Adrenal gland (tissue), 12 donors: ENCODE results near the gene ADGRA1. TPM values are rescaled to one million over a fixed set of nuclear protein-coding genes. Genes with fewer than 3 reads are reported as not detected.
A peak's percentile ranks its signal among the peaks of the same experiment; 100 is the strongest.

Source experiments
- DNase-seq, 7 donors: peaks; one replicate each; pipeline ENCODE4 v3.0.0-alpha.2; 2019 to 2020
- H3K27ac ChIP-seq, 5 donors: fragments of 200-600 bp; sonication (generic) in 4 of 5; 1 replicate in 3 of 5; 2 replicates in 2 of 5; pipeline versions ENCODE4 v1.5.1 to v1.8.0; 2016 to 2020; ENCODE audit warnings: mild to moderate bottlenecking in 1 of 5
- H3K27me3 ChIP-seq: fragments of 200-600 bp; 2 replicates; pipeline ENCODE4 v1.8.0; 2021
- H3K36me3 ChIP-seq, 2 donors: fragments of 200-600 bp; replicated peaks in 1 of 2; 1 replicate in 1 of 2; 2 replicates in 1 of 2; pipeline versions ENCODE4 v1.5.1 to v1.8.0; 2018 to 2022
- H3K4me1 ChIP-seq, 2 donors: fragments of 200-600 bp; replicated peaks in 1 of 2; 1 replicate in 1 of 2; 2 replicates in 1 of 2; pipeline versions ENCODE4 v1.5.1 to v1.8.0; 2018 to 2021
- H3K4me3 ChIP-seq, 4 donors: fragments of 200-600 bp; sonication (generic) in 3 of 4; one replicate each; pipeline ENCODE4 v1.5.1; 2016 to 2018
- H3K9me3 ChIP-seq, 3 donors: fragments of 200-600 bp; sonication (generic) in 1 of 3; replicated peaks in 1 of 3; 1 replicate in 2 of 3; 2 replicates in 1 of 3; pipeline versions ENCODE4 v1.5.1 to v1.8.0; 2016 to 2021
- CTCF ChIP-seq, 6 experiments: fragments of 450-650 bp in 4 of 6; fragments of 200-600 bp in 2 of 6; sonication (generic) in 1 of 6; IDR thresholded peaks; 1 replicate in 5 of 6; 2 replicates in 1 of 6; pipeline versions ENCODE4 v1.5.1 to v1.8.0; 2016 to 2021; ENCODE audit warnings: antibody characterized with exemption in 6 of 6, mild to moderate bottlenecking in 2 of 6, moderate library complexity in 1 of 6
- POLR2A ChIP-seq, 2 donors: fragments of 450-650 bp; IDR thresholded peaks; one replicate each; pipeline ENCODE4 v1.6.1; 2017; ENCODE audit warnings: antibody characterized with exemption in 2 of 2, mild to moderate bottlenecking in 2 of 2, moderate library complexity in 1 of 2
- WGBS, 4 donors: extraction: QIAGEN DNeasy Blood & Tissue Kit in 2 of 4; methylation state at CpG; one replicate each; pipeline versions ENCODE4 v1.1.5 to v1.1.7; 2013 to 2017; 5-methylcytosine and 5-hydroxymethylcytosine counted together
- intact Hi-C, 2 donors: fragments of 100-400 bp; cut with DNase I; formaldehyde crosslinking; loops; one replicate each; pipeline versions ENCODE4 v1.14.1 to v1.15.0; 2022 to 2023
- polyA plus RNA-seq, 3 donors: library from polyadenylated mRNA; stranded (reverse); fragments of 200-250 nt in 2 of 3; fragments of 350-450 nt in 1 of 3; fragmentation: Illumina TruSeq in 1 of 3; extraction: RNeasy Lipid Tissue Mini Kit (QIAGEN cat#74804) in 1 of 3; gene quantifications; one replicate each; pipeline ENCODE4 v1.2.3, GENCODE V29; 2013 to 2014
- total RNA-seq, 9 donors: library from RNA; depleted of rRNA in 4 of 9; stranded (reverse); fragments of >200 nt in 4 of 9; fragments of 120-200 nt in 1 of 9; fragmentation: NEBNext Ultra II Directional in 1 of 9; extraction: Animal tissue kit (Norgen Biotek cat#: 25700) in 1 of 9; gene quantifications; one replicate each; pipeline versions ENCODE4 v1.1.0 to v1.2.4, GENCODE V29; 2013 to 2023
- donor health status: healthy with polysubstance abuse.
- donor health status: Bipolar disorder and iron deficiency.
- donor health status: DM: yes; HTN: yes; CAD: no.
- donor health status: DM: no; HTN: no; CAD: no.
- donor health status: DM: no; HTN: no; CAD: no.
- donor health status: DM: yes; HTN: yes; CAD: no.

ADGRA1 gene
- total and polyA plus RNA-seq, 12 donors = 0.06 to 8.2 (median 2.7) TPM; not detected in 2

DNA sequence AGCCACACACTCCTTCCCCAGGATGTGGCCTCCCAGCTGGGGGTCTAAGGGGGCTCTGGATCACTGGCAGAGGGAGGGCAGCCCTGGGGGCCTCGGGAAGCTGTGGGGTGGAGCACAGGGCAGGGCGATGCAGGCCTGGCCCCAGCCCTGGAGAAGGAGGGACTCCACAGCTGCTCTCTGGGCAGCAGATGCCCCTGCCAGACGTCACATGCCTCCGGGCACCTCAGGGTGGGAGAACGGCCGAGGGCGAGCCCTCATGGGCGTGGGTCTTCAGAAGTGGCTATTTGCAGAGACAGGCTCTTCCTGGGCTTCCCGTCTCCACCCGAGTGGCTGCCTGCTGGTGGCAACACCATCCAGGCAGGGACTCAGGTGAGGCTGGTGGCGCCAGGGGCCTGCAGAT, 16.0 kb upstream of the ADGRA1 start:
- TF ChIP-seq CTCF (IDR thresholded peaks at IDR 0.05) (no peak), POLR2A (IDR thresholded peaks at IDR 0.05) (no peak)
- H3K4me1 ChIP-seq = no peaks in the 10 kb centered on the region
- WGBS, 4 donors = 59 to 73% (median 64%) methylated on average over 1 to 11 of the region's 11 CpGs
- peaks cover 12% of the 10 kb centered on the region for H3K27me3 ChIP-seq
- intact Hi-C loops = no loop called here
- H3K27ac ChIP-seq = no peak overlapping the region
- H3K4me3 ChIP-seq = no peak overlapping the region
- no peak for DNase-seq
- H3K36me3 ChIP-seq = no peaks in the 10 kb centered on the region
- H3K9me3 ChIP-seq = no peaks in the 10 kb centered on the region

DNA sequence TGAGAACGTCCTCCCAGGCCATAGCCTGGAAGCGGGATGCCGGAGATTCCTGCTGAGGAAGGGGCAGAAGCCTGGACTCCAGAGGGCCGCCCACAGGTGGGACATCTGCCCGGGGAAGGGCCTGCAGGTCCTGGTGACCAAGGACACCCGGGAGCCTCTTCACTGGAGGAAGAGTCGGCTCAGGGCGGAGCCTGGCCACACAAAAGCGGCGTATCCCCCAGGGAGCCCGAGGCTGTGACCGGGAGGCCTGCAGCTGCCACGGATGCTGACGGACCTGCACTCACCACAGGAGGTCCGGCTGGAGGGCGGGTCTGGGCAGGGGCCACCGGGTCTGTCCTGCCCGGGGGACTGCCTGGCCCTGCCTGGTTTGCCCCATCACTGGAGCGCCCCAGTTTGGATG, 15.5 kb upstream of the ADGRA1 start:
- no peak overlapping the region for H3K4me3 ChIP-seq
- no peaks in the 10 kb centered on the region for H3K4me1 ChIP-seq
- H3K27me3 ChIP-seq = peaks cover 12% of the 10 kb centered on the region
- WGBS, 4 donors = 58 to 70% (median 65%) methylated on average over 4 to 19 of the region's 19 CpGs
- no peaks in the 10 kb centered on the region for H3K36me3 ChIP-seq
- no peaks in the 10 kb centered on the region for H3K9me3 ChIP-seq
- peak in 1 of 7 donors; percentile 72 for DNase-seq
- intact Hi-C loops = no loop called here
- no peak overlapping the region for H3K27ac ChIP-seq
- TF ChIP-seq CTCF (IDR thresholded peaks at IDR 0.05) (no peak), POLR2A (IDR thresholded peaks at IDR 0.05) (no peak)

DNA sequence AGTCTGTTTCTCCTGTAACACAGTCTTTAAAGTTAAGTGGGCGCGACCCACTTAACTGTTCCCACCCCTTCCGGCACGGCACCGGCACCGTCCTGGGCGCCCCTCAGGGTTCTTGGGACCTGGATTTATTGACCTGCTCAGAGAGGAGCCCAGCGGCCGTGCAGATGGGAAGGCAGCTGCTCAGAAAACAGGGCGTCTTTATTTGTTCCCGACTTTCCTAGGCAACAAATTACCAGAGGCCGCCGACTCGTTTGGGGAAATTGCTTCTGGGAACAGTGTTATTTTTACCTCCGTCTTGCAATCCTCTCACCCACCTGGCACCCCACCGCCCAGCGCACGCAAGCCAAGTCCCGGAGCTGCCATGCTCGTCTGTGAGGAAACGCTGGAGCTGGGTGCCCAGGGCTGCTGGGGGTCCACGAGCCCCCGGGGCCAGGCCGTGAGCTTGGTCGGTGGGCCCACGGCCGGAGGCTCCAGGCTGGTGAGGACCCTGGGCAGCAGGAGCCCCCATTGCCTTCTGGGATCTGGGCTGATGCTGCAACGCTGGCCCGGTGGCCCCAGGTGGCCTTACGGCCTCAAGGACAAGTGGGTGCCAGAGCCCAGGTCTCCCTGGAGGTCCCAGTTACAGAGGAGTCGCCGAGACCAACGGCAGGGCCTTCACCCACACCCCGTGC, 14.9 kb upstream of the ADGRA1 start:
- H3K4me3 ChIP-seq = no peak overlapping the region
- H3K27me3 ChIP-seq = peaks cover 12% of the 10 kb centered on the region
- TF ChIP-seq CTCF (IDR thresholded peaks at IDR 0.05) = no peak
- TF ChIP-seq POLR2A (IDR thresholded peaks at IDR 0.05) = no peak
- no peaks in the 10 kb centered on the region for H3K9me3 ChIP-seq
- H3K27ac ChIP-seq = no peak overlapping the region
- DNase-seq = no peak
- 75 to 83% (median 81%) methylated on average over 26 to 34 of the region's 34 CpGs for WGBS, 4 donors
- H3K36me3 ChIP-seq = no peaks in the 10 kb centered on the region
- intact Hi-C loops = no loop called here
- no peaks in the 10 kb centered on the region for H3K4me1 ChIP-seq

DNA sequence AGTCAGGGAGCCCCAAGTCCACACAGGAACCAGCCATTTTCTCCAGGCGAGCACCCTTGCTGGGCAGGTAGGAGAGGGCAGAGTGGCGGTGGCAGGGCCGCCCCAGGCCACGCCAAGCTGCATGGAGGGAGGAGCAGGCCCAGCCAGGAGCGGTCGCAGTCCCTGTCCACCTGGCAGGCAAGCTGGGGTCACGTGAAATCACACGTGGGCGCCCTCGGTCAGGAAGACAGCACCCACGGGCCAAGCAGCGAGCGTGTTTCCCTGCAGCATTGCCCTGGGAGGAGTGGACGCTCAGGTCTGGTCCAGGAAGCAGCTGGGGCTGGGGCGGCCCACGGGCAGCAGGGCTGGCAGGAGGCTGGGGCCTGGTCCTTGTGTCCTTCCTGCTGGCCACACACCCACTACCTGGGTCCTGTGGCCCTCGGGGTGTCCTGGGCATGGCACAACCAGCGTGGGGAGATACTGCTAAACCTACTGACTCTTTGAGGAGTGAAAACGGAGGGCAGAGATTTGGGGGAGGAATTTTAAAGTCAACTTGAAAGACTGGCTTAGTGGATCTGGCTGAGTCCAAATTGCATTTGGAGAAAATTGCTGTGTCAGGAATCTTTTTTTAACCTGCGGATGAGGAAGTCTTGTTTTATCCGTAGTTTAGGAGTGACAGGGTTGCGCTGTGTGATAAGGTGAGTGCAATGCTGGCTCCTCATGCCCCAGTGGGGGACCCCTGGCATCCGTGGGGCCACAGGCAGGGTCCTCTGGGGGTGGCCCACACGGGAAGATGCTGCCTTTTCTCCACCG, 12.2 kb upstream of the ADGRA1 start:
- no peaks in the 10 kb centered on the region for H3K9me3 ChIP-seq
- intact Hi-C loops = no loop called here
- H3K27me3 ChIP-seq = peaks cover 12% of the 10 kb centered on the region
- H3K27ac ChIP-seq = no peak overlapping the region
- no peak for TF ChIP-seq POLR2A (IDR thresholded peaks at IDR 0.05)
- no peak for TF ChIP-seq CTCF (IDR thresholded peaks at IDR 0.05)
- H3K4me1 ChIP-seq = no peaks in the 10 kb centered on the region
- H3K36me3 ChIP-seq = no peaks in the 10 kb centered on the region
- H3K4me3 ChIP-seq = no peak overlapping the region
- 66 to 82% (median 78%) methylated on average over 9 to 25 of the region's 25 CpGs for WGBS, 4 donors
- no peak for DNase-seq
